K562 (cell line): ENCODE measurements around the gene TMEM129. TPM values are rescaled to one million over a fixed set of nuclear protein-coding genes. Genes with fewer than 3 reads are reported as not detected.

ENCODE experiments used
- ARID4B ChIP-seq: sonication (generic); formaldehyde crosslinking; IDR thresholded peaks from 2 replicates; pipeline ENCODE4 v1.8.0; 2022; ENCODE audit warnings: mild to moderate bottlenecking, missing genetic modification reagents
- GTF2F1 ChIP-seq: IDR thresholded peaks from 2 replicates; pipeline ENCODE4 v1.6.1; 2011; ENCODE audit warnings: low read depth, low read length, improper control_type of control experiment
- MAZ ChIP-seq, 2 experiments: fragments of 450-650 bp in 1 of 2; sonication (generic) in 1 of 2; formaldehyde crosslinking; IDR thresholded peaks in 1 of 2; conservative IDR thresholded peaks in 1 of 2; 2 replicates each; pipeline versions ENCODE4 v1.4.0 to v1.5.0; 2020; ENCODE audit warnings: mild to moderate bottlenecking in 1 of 2, missing genetic modification reagents in 1 of 2
- MLX ChIP-seq, 2 experiments: fragments of 450-650 bp in 1 of 2; sonication (generic) in 1 of 2; formaldehyde crosslinking; conservative IDR thresholded peaks; 2 replicates each; pipeline versions ENCODE4 v1.4.0 to v1.8.1; 2020 to 2022; ENCODE audit warnings: mild to moderate bottlenecking in 1 of 2, missing genetic modification reagents in 1 of 2
- NR2C1 ChIP-seq, 2 experiments: fragments of 450-650 bp; IDR thresholded peaks; 2 replicates each; pipeline ENCODE4 v1.6.1; 2017; ENCODE audit warnings: mild to moderate bottlenecking in 2 of 2, antibody characterized with exemption in 1 of 2, inconsistent platforms in 1 of 2, missing compliant biosample characterization in 1 of 2, missing genetic modification characterization in 1 of 2
- SMC3 ChIP-seq: conservative IDR thresholded peaks from 2 replicates; pipeline ENCODE4 v1.6.1; 2011; ENCODE audit warnings: low read depth, low read length, improper control_type of control experiment; ENCODE audit not compliant: insufficient read depth
- ZNF24 ChIP-seq: fragments of 450-650 bp; IDR thresholded peaks from 2 replicates; pipeline ENCODE4 v1.6.1; 2016
- polyA plus RNA-seq, 8 experiments: library from polyadenylated mRNA; depleted of rRNA in 4 of 8; stranded (reverse) in 5 of 8; unstranded in 3 of 8; fragments of >200 nt; fragmentation: Nextera tagmentation in 2 of 8; fragmentation: Illumina TruSeq in 1 of 8; extraction: Ambion mirVana in 2 of 8; extraction: Trizol in 1 of 8; gene quantifications; 2 replicates each; pipeline versions ENCODE4 v1.2.1 to v1.2.3, GENCODE V29; 2011 to 2014; ENCODE audit warnings: inconsistent platforms in 1 of 8, missing spikeins in 1 of 8
- total RNA-seq, 7 experiments: library from RNA; depleted of rRNA in 6 of 7; stranded (reverse); fragments of >200 nt in 6 of 7; fragmentation: Illumina TruSeq in 2 of 7; extraction: Trizol in 2 of 7; gene quantifications; 2 replicates each; pipeline versions ENCODE4 v1.2.1 to v1.2.3, GENCODE V29; 2011 to 2021; ENCODE audit warnings: low replicate concordance in 1 of 7

The TMEM129 gene
- total and polyA plus RNA-seq, 9 of the 15 experiments (the other 6 are each of a cell fraction or from before 2014, with no cell fraction given): 0.34 to 47.2 (median 18.8) TPM

- TF ChIP-seq MLX (CRISPR knock-in tag; conservative IDR thresholded peaks at IDR 0.05): no peak
- no peak for TF ChIP-seq GTF2F1
- no peak for TF ChIP-seq SMC3
- peak in 1 of 2 experiments; percentile 36; a peak in 2 of 4 replicates for TF ChIP-seq MAZ (CRISPR knock-in tag; conservative IDR thresholded peaks at IDR 0.05 in 1 of 2, IDR thresholded peaks at IDR 0.05 in 1 of 2)
- no peak for TF ChIP-seq ZNF24
- TF ChIP-seq ARID4B (CRISPR knock-in tag): peak; percentile 53; the same call in 1 of the 2 replicates
- TF ChIP-seq NR2C1 (IDR thresholded peaks at IDR 0.05): no peak
- TF ChIP-seq NR2C1 (tag; IDR thresholded peaks at IDR 0.05): no peak
- TF ChIP-seq, all 486 proteins: peak for 33
Measured at GRCh38 chr4:1711571-1712215, 9.4 kb downstream of the TMEM129 start (continued).
